ENCODE results near the gene HCN1.
"Not testable (repeated sequence)": the region's sequence is repeated elsewhere in the genome, so short reads cannot be mapped to it uniquely, and the experiment has no call there.

HCN1 gene

DNA sequence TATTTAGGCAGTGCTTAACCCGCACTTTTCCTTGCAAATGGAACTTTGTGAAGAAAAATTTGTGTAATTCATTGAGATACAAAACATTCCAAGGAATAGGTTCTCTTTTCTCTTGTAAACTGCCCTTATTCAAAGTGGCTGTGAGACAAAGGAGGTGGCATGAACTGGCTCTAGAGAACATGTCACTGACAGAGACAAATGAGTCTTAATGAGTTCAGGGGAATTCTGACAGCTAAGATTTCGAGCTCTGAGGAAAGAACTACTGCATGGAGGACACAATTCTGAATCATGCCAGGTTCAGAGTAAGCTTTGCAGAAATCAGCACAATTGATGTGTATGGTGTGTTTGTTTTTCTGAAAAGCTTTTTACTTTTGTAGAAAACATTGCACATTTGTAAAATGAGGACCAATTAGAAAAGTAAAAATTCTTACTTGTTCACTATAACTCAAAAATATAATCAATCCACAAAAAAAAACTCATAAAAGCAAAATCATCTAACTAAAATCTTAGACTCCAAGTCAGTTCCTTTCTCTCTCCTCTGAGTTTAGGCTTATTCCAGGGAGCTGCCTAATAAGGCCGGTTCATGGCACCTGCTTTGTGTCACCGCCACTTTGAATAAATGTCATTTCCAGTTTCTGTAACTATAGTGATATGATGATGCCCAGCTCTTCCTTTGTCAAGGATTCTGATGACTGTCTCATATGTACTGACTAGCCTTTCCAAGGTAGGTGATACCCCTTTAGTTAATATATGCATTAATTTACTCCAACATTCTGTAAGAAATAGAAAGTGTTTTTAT is 163.2 kb downstream of the HCN1 start:
- no peak for DNase-seq (ENCODE audit: low read depth)
- no peak overlapping the region for H3K4me3 ChIP-seq (ENCODE audit: low read depth, low read length)
- no peak for TF ChIP-seq CTCF (IDR thresholded peaks at IDR 0.05; ENCODE audit: insufficient read depth, low read depth, low read length, missing control alignments)

DNA sequence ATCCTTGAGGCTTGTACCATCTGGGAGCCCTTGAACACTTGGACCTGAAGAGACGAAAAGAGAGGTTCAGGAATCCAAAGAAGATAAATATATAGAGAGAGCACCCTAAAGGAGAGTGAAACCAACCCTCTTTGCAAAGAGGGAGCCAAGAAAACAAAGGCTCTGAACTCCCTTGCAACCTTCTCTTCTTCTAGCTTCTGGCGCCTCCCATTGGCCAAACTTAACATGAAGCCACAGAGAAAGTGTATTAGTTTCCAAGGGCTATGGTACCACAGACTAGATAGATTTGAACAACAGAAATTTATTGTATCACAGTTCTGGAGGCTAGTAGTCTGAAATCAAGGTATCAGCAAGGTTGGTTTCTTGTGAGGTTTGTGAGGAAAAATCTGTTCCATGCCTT is 175.1 kb downstream of the HCN1 start:
- TF ChIP-seq CTCF (IDR thresholded peaks at IDR 0.05; ENCODE audit: insufficient read depth, low read depth, low read length, missing control alignments) = no peak
- H3K4me3 ChIP-seq (ENCODE audit: low read depth, low read length) = no peak overlapping the region
- no peak for DNase-seq (ENCODE audit: low read depth)

- no peak for TF ChIP-seq CTCF (IDR thresholded peaks at IDR 0.05; ENCODE audit: insufficient read depth, low read depth, low read length, missing control alignments)
- DNase-seq (ENCODE audit: low read depth) = no peak
- H3K4me3 ChIP-seq (ENCODE audit: low read depth, low read length) = no peak overlapping the region
These were observed 183.7 kb downstream of the HCN1 start for GRCh38 chr5:45512521-45512920.

- no peak overlapping the region for H3K4me3 ChIP-seq (ENCODE audit: low read depth, low read length)
- DNase-seq (ENCODE audit: low read depth) = no peak
- TF ChIP-seq CTCF (IDR thresholded peaks at IDR 0.05; ENCODE audit: insufficient read depth, low read depth, low read length, missing control alignments) = no peak
These were observed 186.8 kb downstream of the HCN1 start for GRCh38 chr5:45509371-45509770.

- no peak for TF ChIP-seq CTCF (IDR thresholded peaks at IDR 0.05; ENCODE audit: insufficient read depth, low read depth, low read length, missing control alignments)
- no peak for DNase-seq (ENCODE audit: low read depth)
These were observed 188.0 kb downstream of the HCN1 start for GRCh38 chr5:45508135-45508534.

DNA sequence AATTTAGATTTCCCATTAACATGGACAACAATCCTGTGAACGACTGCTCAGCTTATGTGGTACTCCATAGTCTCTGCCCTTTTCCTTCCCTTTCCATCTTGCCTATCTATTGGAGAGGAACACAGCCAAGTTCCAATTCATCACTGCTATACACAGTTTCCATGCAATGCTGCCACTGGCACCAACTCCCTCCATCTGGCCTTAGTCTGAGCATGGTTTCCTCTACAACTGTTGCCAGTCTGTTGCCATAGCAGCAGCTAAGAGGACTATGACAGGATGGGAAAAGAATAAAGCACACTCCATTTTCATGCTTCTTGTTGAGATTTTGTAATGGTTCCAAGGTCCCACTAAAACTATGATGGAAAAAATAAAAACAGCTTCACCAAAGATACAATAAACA is 189.0 kb downstream of the HCN1 start:
- no peak for TF ChIP-seq CTCF (IDR thresholded peaks at IDR 0.05; ENCODE audit: insufficient read depth, low read depth, low read length, missing control alignments)
- no peak overlapping the region for H3K4me3 ChIP-seq (ENCODE audit: low read depth, low read length)
- DNase-seq (ENCODE audit: low read depth) = no peak

More at GRCh38 chr5:45508135-45508534, 188.0 kb downstream of the HCN1 start:
- no peak overlapping the region for H3K4me3 ChIP-seq (ENCODE audit: low read depth, low read length)

DNA sequence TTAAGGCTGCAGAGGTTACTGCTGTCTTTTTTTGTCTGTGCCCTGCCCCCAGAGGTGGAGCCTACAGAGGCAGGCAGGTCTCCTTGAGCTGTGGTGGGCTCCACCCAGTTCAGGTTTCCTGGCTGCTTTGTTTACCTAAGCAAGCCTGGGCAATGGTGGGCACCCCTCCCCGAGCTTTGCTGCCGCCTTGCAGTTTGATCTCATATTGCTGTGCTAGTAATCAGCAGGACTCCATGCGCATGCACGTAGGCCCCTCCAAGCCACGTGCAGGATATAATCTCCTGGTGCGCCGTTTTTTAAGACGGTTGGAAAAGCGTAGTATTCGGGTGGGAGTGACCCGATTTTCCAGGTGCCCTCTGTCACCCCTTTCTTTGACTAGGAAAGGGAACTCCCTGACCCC is 197.2 kb downstream of the HCN1 start:
- not testable (repeated sequence) for H3K4me3 ChIP-seq (ENCODE audit: low read depth, low read length); DNase-seq (ENCODE audit: low read depth)

Data from GM12865 (cell line).